Esophagus muscularis mucosa (tissue), 4 donors: ENCODE data around the gene INPP5A. TPM values are rescaled to one million over a fixed set of nuclear protein-coding genes. Genes with fewer than 3 reads are reported as not detected.
"Not testable (repeated sequence)": the region's sequence is repeated elsewhere in the genome, so short reads cannot be mapped to it uniquely, and the experiment has no call there.

ENCODE experiments used
- DNase-seq: peaks from one replicate; pipeline ENCODE4 v3.0.0-alpha.2; 2017; ENCODE audit errors: extremely low spot score
- H3K27ac ChIP-seq, 4 donors: fragments of 200-600 bp; sonication (generic); replicated peaks in 1 of 4; 1 replicate in 3 of 4; 2 replicates in 1 of 4; pipeline ENCODE4 v1.5.1; 2016 to 2019; ENCODE audit warnings: mild to moderate bottlenecking in 1 of 4
- H3K27me3 ChIP-seq, 4 donors: fragments of 200-600 bp; sonication (generic); one replicate each; pipeline versions ENCODE4 v1.5.1 to v1.6.0; 2016 to 2019
- H3K36me3 ChIP-seq, 4 donors: fragments of 200-600 bp; sonication (generic); one replicate each; pipeline ENCODE4 v1.5.1; 2016 to 2019
- H3K4me1 ChIP-seq, 4 donors: fragments of 200-600 bp; sonication (generic); one replicate each; pipeline ENCODE4 v1.5.1; 2016 to 2019
- H3K4me3 ChIP-seq, 4 donors: fragments of 200-600 bp; sonication (generic); 1 replicate in 2 of 4; 2 replicates in 2 of 4; pipeline ENCODE4 v1.5.1; 2016 to 2019; ENCODE audit warnings: mild to moderate bottlenecking in 4 of 4, moderate library complexity in 1 of 4
- H3K9me3 ChIP-seq, 4 donors: fragments of 200-600 bp; sonication (generic); 1 replicate in 3 of 4; 2 replicates in 1 of 4; pipeline ENCODE4 v1.5.1; 2016 to 2019
- CTCF ChIP-seq, 3 experiments: fragments of 200-600 bp in 2 of 3; fragments of 450-650 bp in 1 of 3; sonication (generic) in 2 of 3; IDR thresholded peaks; one replicate each; pipeline ENCODE4 v1.5.1; 2017 to 2019; ENCODE audit warnings: antibody characterized with exemption in 3 of 3, mild to moderate bottlenecking in 2 of 3, moderate library complexity in 1 of 3
- EP300 ChIP-seq: sonication (generic); formaldehyde crosslinking; IDR thresholded peaks from one replicate; pipeline ENCODE4 v1.6.1; 2017; ENCODE audit warnings: antibody characterized with exemption
- POLR2A ChIP-seq: fragments of 450-650 bp; IDR thresholded peaks from one replicate; pipeline ENCODE4 v1.6.1; 2017; ENCODE audit warnings: antibody characterized with exemption, moderate library complexity, mild to moderate bottlenecking, low read depth
- POLR2AphosphoS5 ChIP-seq, 2 donors: sonication (generic); formaldehyde crosslinking; IDR thresholded peaks; one replicate each; pipeline ENCODE4 v1.6.1; 2017; ENCODE audit warnings: antibody characterized with exemption in 2 of 2
- WGBS: methylation state at CpG from one replicate; pipeline ENCODE4 v1.1.5; 2018; 5-methylcytosine and 5-hydroxymethylcytosine counted together
- intact Hi-C: fragments of 100-400 bp; cut with DNase I; formaldehyde crosslinking; loops from one replicate; pipeline ENCODE4 v1.15.1; 2023
- total RNA-seq, 4 donors: library from RNA; depleted of rRNA; stranded (reverse); fragments of >200 nt; gene quantifications; one replicate each; pipeline versions ENCODE4 v1.1.0 to v1.2.1, GENCODE V29; 2016

The INPP5A gene
- total RNA-seq, 4 donors from 2014 or later = 234 to 301 (median 245) TPM

DNA sequence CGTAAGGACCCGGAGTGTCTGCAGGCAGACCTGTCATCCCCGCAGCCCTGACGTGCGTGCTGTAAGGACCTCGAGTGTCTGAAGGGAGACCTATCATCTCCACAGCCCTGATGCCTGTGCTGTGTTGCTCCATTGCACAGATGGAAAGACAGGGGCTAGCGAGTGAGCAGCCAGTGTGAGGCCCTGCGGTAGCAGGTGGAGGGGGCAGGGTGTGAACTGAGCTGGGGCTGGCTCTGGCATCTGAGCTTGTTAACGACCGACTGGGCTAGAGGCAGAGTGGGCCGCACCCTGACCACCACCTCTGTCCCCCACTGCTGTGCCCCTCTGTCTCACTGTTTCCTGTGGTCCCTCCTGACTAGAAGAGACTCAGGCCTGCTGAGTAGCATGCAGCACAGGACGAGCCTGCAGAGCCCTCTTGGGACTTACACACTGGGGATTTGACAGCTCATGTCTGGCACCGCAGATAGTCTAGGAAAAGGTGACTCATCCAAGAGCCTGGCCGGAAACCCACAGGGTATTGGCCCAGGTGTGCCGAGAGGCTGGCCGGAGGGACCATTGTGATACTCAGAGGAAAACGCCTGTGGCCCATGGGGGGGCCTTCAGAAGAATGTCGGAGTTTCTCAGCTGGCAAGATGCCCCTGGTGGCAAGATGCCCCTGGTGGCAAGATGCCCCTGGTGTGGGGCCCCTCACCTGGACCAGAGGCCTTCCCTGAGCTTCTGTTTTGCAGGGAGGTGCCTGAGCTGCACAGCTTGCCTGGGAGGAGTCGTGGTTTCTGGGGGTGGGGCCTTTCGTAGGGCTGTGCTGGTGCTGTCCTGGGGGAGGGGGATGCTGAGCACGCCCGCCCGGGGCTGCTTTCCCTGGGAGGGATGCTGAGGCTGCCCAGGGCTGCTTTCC is 34.3 kb downstream of the INPP5A start:
- no peak for DNase-seq
- H3K27ac ChIP-seq = peak overlapping the region; percentile 72 to 79 (median 74)
- peak overlapping the region in 3 of 4 donors; percentile 7 to 20 (median 18) for H3K4me3 ChIP-seq
- WGBS = 4% methylated on average over 5 of the region's 23 CpGs
- TF ChIP-seq CTCF (IDR thresholded peaks at IDR 0.05) = no peak
- TF ChIP-seq POLR2AphosphoS5 (IDR thresholded peaks at IDR 0.05) = peak; percentile 60 to 79
- H3K4me1 ChIP-seq = peaks cover 54 to 71% (median 59%) of the 10 kb centered on the region in 4 donors
- H3K36me3 ChIP-seq = no peaks in the 10 kb centered on the region
- H3K27me3 ChIP-seq = no peaks in the 10 kb centered on the region
- no peaks in the 10 kb centered on the region for H3K9me3 ChIP-seq
- intact Hi-C loops = no loop called here

DNA sequence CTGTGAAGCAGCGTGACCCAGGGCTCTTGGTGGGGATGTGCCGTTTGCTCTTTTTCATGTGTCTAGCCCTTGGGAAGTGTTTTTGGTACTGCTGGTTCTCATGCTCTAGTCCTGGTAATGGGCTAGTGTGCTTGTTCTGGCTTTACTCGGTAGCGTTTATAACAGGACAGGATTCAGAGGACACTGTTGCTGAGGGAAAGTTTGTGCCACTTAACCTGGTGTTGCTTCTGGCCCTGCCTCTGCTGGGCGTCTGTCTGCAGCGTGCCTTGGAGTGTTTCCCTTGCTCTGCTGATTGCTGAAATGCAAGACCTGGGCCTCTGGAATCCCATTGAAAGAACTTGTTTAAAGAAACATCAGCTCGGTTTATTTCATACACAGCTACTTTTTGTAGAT is 35.0 kb downstream of the INPP5A start:
- WGBS = 38% methylated on average over 2 of the region's 7 CpGs
- Histone ChIP-seq H3K4me1 (peaks cover 60 to 74% (median 65%) of the 10 kb centered on the region in 4 donors), H3K4me3 (peak overlapping the region in 3 of 4 donors; percentile 7 to 20 (median 18)), H3K27ac (peak overlapping the region; percentile 72 to 79 (median 74)), H3K9me3 (no peaks in the 10 kb centered on the region), H3K36me3 (no peaks in the 10 kb centered on the region), H3K27me3 (no peaks in the 10 kb centered on the region)
- TF ChIP-seq POLR2AphosphoS5 (IDR thresholded peaks at IDR 0.05) = peak in 1 of 2 donors; percentile 10
- no peak for TF ChIP-seq CTCF (IDR thresholded peaks at IDR 0.05)
- intact Hi-C loops = no loop called here
- DNase-seq = no peak

DNA sequence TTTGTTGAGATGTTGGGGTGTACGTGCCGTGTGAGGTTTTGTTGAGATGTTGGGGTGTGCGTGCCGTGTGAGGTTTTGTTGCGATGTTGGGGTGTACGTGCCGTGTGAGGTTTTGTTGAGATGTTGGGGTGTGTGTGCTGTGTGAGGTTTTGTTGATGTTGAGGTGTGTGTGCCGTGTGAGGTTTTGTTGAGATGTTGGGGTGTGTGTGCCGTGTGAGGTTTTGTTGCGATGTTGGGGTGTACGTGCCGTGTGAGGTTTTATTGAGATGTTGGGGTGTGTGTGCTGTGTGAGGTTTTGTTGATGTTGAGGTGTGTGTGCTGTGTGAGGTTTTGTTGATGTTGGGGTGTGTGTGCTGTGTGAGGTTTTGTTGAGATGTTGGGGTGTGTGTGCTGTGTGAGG is 35.4 kb downstream of the INPP5A start:
- DNase-seq, H3K4me3 ChIP-seq, intact Hi-C loops, H3K36me3 ChIP-seq, H3K9me3 ChIP-seq, H3K27me3 ChIP-seq: not testable (repeated sequence)
- Histone ChIP-seq H3K4me1 (peaks cover 64 to 78% (median 69%) of the 10 kb centered on the region in 4 donors), H3K27ac (peak overlapping the region in 3 of 4 donors; percentile 72 to 79 (median 75))
- 72% methylated on average over 12 of the region's 12 CpGs for WGBS

DNA sequence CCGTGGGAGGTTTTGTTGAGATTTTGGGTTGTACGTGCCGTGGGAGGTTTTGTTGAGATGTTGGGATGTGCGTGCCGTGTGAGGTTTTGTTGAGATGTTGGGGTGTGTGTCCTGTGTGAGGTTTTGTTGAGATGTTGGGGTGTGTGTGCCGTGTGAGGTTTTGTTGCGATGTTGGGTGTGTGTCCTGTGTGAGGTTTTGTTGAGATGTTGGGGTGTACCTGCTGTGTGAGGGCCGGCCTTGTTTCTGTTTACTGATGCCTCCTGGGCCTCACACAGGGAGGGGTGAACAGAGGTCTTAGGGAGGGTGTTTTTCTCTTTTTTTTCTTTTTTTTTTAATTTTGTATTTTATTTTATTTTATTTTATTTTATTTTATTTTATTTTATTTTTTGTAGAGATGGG is 36.7 kb downstream of the INPP5A start:
- no peak for DNase-seq
- H3K4me1 ChIP-seq = peaks cover 78 to 91% (median 82%) of the 10 kb centered on the region in 4 donors
- H3K27me3 ChIP-seq = no peaks in the 10 kb centered on the region
- peak overlapping the region; percentile 78 to 81 (median 80) for H3K27ac ChIP-seq
- H3K9me3 ChIP-seq = no peaks in the 10 kb centered on the region
- H3K4me3 ChIP-seq = no peak overlapping the region
- TF ChIP-seq POLR2A (no peak), POLR2AphosphoS5 (IDR thresholded peaks at IDR 0.05) (no peak)
- H3K36me3 ChIP-seq = no peaks in the 10 kb centered on the region
- intact Hi-C loops = no loop called here
- 99% methylated on average over 8 of the region's 8 CpGs for WGBS

- no peak for TF ChIP-seq POLR2AphosphoS5 (IDR thresholded peaks at IDR 0.05)
- TF ChIP-seq EP300 = no peak
- TF ChIP-seq CTCF (IDR thresholded peaks at IDR 0.05) = no peak
- TF ChIP-seq POLR2A = no peak
- whole genome bisulfite sequencing = 39% methylated on average over 6 of the region's 19 CpGs
- Histone ChIP-seq H3K9me3 (no peaks in the 10 kb centered on the region), H3K4me3 (peak overlapping the region; percentile 10 to 30 (median 20)), H3K36me3 (no peaks in the 10 kb centered on the region), H3K27me3 (no peaks in the 10 kb centered on the region), H3K4me1 (peaks cover 83 to 95% (median 88%) of the 10 kb centered on the region in 4 donors), H3K27ac (peak overlapping the region; percentile 78 to 81 (median 80))
- intact Hi-C loops = loop anchor here (5.0 kb wide), 2 partner anchors 33 to 113 kb away; no protein-coding TSS in a partner anchor
- no peak for DNase-seq
Observed at GRCh38 chr10:132574783-132575319, 37.3 kb downstream of the INPP5A start.
